ENCODE results near the gene LRFN2. TPM values are rescaled to one million over a fixed set of nuclear protein-coding genes. Genes with fewer than 3 reads are reported as not detected.

LRFN2 gene
- total RNA-seq, 1 experiment from 2014 or later = 26.6 TPM

GRCh38 chr6:40444312-40444711 is 142.9 kb downstream of the LRFN2 start:
- intact Hi-C loops (cut with micrococcal nuclease; ENCODE audit: unreplicated experiment) = no loop called here
- Histone ChIP-seq H3K9me3 (ENCODE audit: low read depth, low read length, poor library complexity, severe bottlenecking) (no peaks in the 10 kb centered on the region), H3K4me3 (ENCODE audit: low read depth, low read length, poor library complexity, severe bottlenecking) (no peak overlapping the region), H3K27me3 (replicated peaks; ENCODE audit: insufficient read depth, low read depth, low read length, poor library complexity) (no peaks in the 10 kb centered on the region), H3K27ac (ENCODE audit: low read depth, low read length, poor library complexity, severe bottlenecking) (peak overlapping the region; percentile 54), H3K36me3 (ENCODE audit: insufficient read depth, low read length, poor library complexity, severe bottlenecking) (no peaks in the 10 kb centered on the region), H3K4me1 (ENCODE audit: insufficient read depth, low read length, poor library complexity, severe bottlenecking) (peaks cover 62% of the 10 kb centered on the region)
- TF ChIP-seq EZH2 (IDR thresholded peaks at IDR 0.05; ENCODE audit: borderline replicate concordance, low read depth, low read length, poor library complexity, severe bottlenecking) = no peak
- TF ChIP-seq, protein P1, sequence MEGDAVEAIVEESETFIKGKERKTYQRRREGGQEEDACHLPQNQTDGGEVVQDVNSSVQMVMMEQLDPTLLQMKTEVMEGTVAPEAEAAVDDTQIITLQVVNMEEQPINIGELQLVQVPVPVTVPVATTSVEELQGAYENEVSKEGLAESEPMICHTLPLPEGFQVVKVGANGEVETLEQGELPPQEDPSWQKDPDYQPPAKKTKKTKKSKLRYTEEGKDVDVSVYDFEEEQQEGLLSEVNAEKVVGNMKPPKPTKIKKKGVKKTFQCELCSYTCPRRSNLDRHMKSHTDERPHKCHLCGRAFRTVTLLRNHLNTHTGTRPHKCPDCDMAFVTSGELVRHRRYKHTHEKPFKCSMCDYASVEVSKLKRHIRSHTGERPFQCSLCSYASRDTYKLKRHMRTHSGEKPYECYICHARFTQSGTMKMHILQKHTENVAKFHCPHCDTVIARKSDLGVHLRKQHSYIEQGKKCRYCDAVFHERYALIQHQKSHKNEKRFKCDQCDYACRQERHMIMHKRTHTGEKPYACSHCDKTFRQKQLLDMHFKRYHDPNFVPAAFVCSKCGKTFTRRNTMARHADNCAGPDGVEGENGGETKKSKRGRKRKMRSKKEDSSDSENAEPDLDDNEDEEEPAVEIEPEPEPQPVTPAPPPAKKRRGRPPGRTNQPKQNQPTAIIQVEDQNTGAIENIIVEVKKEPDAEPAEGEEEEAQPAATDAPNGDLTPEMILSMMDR (conservative IDR thresholded peaks at IDR 0.05; ENCODE audit: low read depth, low read length) = no peak
- BruUV-seq (replicated peaks) = no TSS peak
- CTCF ChIA-PET = no interaction called here
- POLR2A ChIA-PET (ENCODE audit: low non-redundant PET) = no interaction called here
- no peak for DNase-seq (ENCODE audit: low spot score)

DNA sequence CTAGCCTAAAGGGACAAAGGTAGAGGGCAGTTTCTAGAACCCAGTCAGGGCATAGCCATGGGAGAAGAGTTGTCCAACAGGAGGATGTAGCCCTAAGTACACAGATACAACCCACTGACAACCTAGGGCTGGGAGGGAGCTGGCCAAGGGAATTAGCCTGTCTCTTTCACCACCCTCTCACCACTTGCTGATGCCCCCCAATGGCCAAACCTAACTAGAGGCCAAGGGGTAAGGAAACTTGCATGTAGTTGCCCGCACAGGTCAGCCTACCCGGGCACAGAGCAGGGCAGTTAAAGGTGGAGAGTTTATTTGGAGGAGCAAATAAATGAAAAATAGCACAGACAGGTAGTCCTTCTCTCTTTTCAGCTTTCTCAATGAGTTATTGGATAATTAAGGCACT is 143.3 kb downstream of the LRFN2 start:
- Histone ChIP-seq H3K9me3 (ENCODE audit: low read depth, low read length, poor library complexity, severe bottlenecking) (no peaks in the 10 kb centered on the region), H3K27me3 (replicated peaks; ENCODE audit: insufficient read depth, low read depth, low read length, poor library complexity) (no peaks in the 10 kb centered on the region), H3K36me3 (ENCODE audit: insufficient read depth, low read length, poor library complexity, severe bottlenecking) (no peaks in the 10 kb centered on the region), H3K4me1 (ENCODE audit: insufficient read depth, low read length, poor library complexity, severe bottlenecking) (peaks cover 67% of the 10 kb centered on the region), H3K27ac (ENCODE audit: low read depth, low read length, poor library complexity, severe bottlenecking) (peak overlapping the region; percentile 54), H3K4me3 (ENCODE audit: low read depth, low read length, poor library complexity, severe bottlenecking) (no peak overlapping the region)
- ChIA-PET CTCF (no interaction called here), POLR2A (ENCODE audit: low non-redundant PET) (no interaction called here)
- TF ChIP-seq EZH2 (IDR thresholded peaks at IDR 0.05; ENCODE audit: borderline replicate concordance, low read depth, low read length, poor library complexity, severe bottlenecking) = no peak
- TF ChIP-seq, protein P1 (conservative IDR thresholded peaks at IDR 0.05; ENCODE audit: low read depth, low read length) = no peak
- BruUV-seq (replicated peaks) = no TSS peak
- intact Hi-C loops (cut with micrococcal nuclease; ENCODE audit: unreplicated experiment) = no loop called here
- DNase-seq (ENCODE audit: low spot score) = no peak

DNA sequence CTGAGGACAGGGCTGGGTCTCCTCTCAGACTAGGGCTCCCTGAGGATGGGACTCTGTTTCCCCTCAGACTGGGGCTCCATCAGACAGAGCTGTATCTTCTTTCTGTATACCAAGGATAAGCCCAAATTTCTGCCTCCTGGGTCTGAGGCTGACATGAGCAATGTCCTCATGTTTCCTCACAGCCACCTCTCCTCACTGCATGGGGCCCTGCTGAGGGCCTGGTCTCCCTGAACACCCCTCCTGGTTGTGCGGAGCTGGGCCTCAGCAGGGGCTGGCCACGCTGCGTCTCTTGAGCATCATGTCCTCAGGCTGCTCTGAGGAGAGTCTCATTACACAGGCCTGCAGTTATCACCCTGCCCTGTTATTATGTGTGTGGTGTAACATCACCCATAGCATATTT is 144.6 kb downstream of the LRFN2 start:
- H3K9me3 ChIP-seq (ENCODE audit: low read depth, low read length, poor library complexity, severe bottlenecking) = no peaks in the 10 kb centered on the region
- H3K36me3 ChIP-seq (ENCODE audit: insufficient read depth, low read length, poor library complexity, severe bottlenecking) = no peaks in the 10 kb centered on the region
- no peak overlapping the region for H3K4me3 ChIP-seq (ENCODE audit: low read depth, low read length, poor library complexity, severe bottlenecking)
- DNase-seq (ENCODE audit: low spot score) = no peak
- TF ChIP-seq, protein P1 (conservative IDR thresholded peaks at IDR 0.05; ENCODE audit: low read depth, low read length) = no peak
- TF ChIP-seq EZH2 (IDR thresholded peaks at IDR 0.05; ENCODE audit: borderline replicate concordance, low read depth, low read length, poor library complexity, severe bottlenecking) = no peak
- H3K4me1 ChIP-seq (ENCODE audit: insufficient read depth, low read length, poor library complexity, severe bottlenecking) = peaks cover 79% of the 10 kb centered on the region
- H3K27ac ChIP-seq (ENCODE audit: low read depth, low read length, poor library complexity, severe bottlenecking) = peak overlapping the region; percentile 56
- intact Hi-C loops (cut with micrococcal nuclease; ENCODE audit: unreplicated experiment) = no loop called here
- ChIA-PET CTCF (no interaction called here), POLR2A (ENCODE audit: low non-redundant PET) (no interaction called here)
- no TSS peak for BruUV-seq (replicated peaks)
- H3K27me3 ChIP-seq (replicated peaks; ENCODE audit: insufficient read depth, low read depth, low read length, poor library complexity) = no peaks in the 10 kb centered on the region
